Hepatocyte (in vitro differentiated cells): Measurements from ENCODE around the gene CP.

Source experiments
- CTCF ChIP-seq: fragments of 200-600 bp; sonication (generic); IDR thresholded peaks from 2 replicates; pipeline ENCODE4 v1.5.1; 2016; ENCODE audit warnings: antibody characterized with exemption, mild to moderate bottlenecking; ENCODE audit not compliant: poor library complexity
- EZH2 ChIP-seq: fragments of 200-600 bp; sonication (generic); IDR thresholded peaks from 2 replicates; pipeline ENCODE4 v1.6.1; 2016; ENCODE audit warnings: antibody characterized with exemption, mild to moderate bottlenecking, borderline replicate concordance

DNA sequence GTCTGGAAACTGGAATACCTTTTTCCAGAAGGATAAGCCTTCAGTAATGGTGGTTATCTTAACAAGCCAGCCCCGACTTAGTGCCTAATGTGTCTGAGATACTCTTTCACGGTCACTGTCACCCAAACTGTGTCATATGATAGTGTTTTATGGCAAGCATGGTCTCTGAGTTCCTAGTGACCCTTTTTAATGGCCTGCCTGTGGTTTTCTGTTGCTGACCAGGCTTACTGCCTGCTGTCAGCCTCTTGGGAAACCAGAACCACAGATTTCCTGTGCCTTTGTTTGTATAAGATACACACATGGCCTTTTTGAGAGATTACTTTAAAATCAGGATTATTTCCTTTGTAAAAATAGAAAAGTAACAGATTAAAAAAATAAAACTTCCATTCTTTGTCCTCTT, 69.8 kb downstream of the CP start:
- TF ChIP-seq CTCF = no peak
- no peak for TF ChIP-seq EZH2
